Natural killer cell (primary cell): ENCODE data around the gene CLTA. TPM values are rescaled to one million over a fixed set of nuclear protein-coding genes. Genes with fewer than 3 reads are reported as not detected.

Source experiments
- ATAC-seq, 3 donors: fragments of 150-1000 bp in 2 of 3; fragments of 200-7000 bp in 1 of 3; cut with Tn5 transposase; 1 replicate in 1 of 3; 2 replicates in 2 of 3; pipeline ENCODE4 v1.10.0; 2021; ENCODE audit warnings: mild to moderate bottlenecking in 2 of 3, moderate library complexity in 2 of 3
- DNase-seq, 2 donors: peaks; one replicate each; pipeline versions ENCODE4 v3.0.0 to v3.0.0-alpha.2; 2013 to 2021; ENCODE audit warnings: mixed read lengths in 1 of 2
- H3K27ac ChIP-seq: one replicate; pipeline ENCODE4 v1.5.1; 2013; ENCODE audit warnings: mild to moderate bottlenecking, low read length
- H3K27me3 ChIP-seq: one replicate; pipeline ENCODE4 v1.6.1; 2013; ENCODE audit warnings: low read length; ENCODE audit not compliant: control insufficient read depth, insufficient read depth
- H3K36me3 ChIP-seq: one replicate; pipeline ENCODE4 v1.6.1; 2013; ENCODE audit warnings: low read length; ENCODE audit not compliant: control insufficient read depth, insufficient read depth
- H3K4me1 ChIP-seq: one replicate; pipeline ENCODE4 v1.6.1; 2013; ENCODE audit warnings: low read length; ENCODE audit not compliant: control insufficient read depth, insufficient read depth
- H3K4me3 ChIP-seq: one replicate; pipeline ENCODE4 v1.5.1; 2013; ENCODE audit warnings: low read length
- H3K9me3 ChIP-seq: one replicate; pipeline ENCODE4 v1.6.1; 2013; ENCODE audit warnings: low read length; ENCODE audit not compliant: control insufficient read depth, insufficient read depth
- H3K27ac Mint-ChIP-seq, 2 donors: one replicate each; pipeline ENCODE4 v1.8.0; 2022; ENCODE audit warnings: mild to moderate bottlenecking in 2 of 2, mixed read lengths in 2 of 2, moderate library complexity in 1 of 2
- H3K27me3 Mint-ChIP-seq, 2 donors: one replicate each; pipeline ENCODE4 v1.8.0; 2022; ENCODE audit warnings: low read depth in 2 of 2, mixed read lengths in 2 of 2
- H3K36me3 Mint-ChIP-seq: one replicate; pipeline ENCODE4 v1.8.0; 2022; ENCODE audit warnings: mixed read lengths
- H3K4me1 Mint-ChIP-seq, 2 donors: one replicate each; pipeline ENCODE4 v1.8.0; 2022; ENCODE audit warnings: mixed read lengths in 2 of 2
- H3K4me3 Mint-ChIP-seq: one replicate; pipeline ENCODE4 v1.8.0; 2022; ENCODE audit warnings: mild to moderate bottlenecking, moderate library complexity, mixed read lengths
- H3K9me3 Mint-ChIP-seq, 2 donors: one replicate each; pipeline ENCODE4 v1.8.0; 2022; ENCODE audit warnings: mixed read lengths in 2 of 2
- CTCF ChIP-seq: fragments of 200-600 bp; IDR thresholded peaks from one replicate; pipeline ENCODE4 v1.8.0; 2022; ENCODE audit warnings: antibody characterized with exemption
- WGBS: methylation state at CpG from one replicate; pipeline ENCODE4 v1.1.7; 2013; ENCODE audit warnings: missing lambda C conversion rate; ENCODE audit not compliant: insufficient coverage; 5-methylcytosine and 5-hydroxymethylcytosine counted together
- intact Hi-C: fragments of 100-400 bp; cut with micrococcal nuclease; formaldehyde crosslinking; loops from one replicate; pipeline ENCODE4 v1.14.2; 2022
- total RNA-seq, 4 donors: library from RNA; stranded (reverse); fragments of 120-200 nt in 1 of 4; gene quantifications; one replicate each; pipeline versions ENCODE4 v1.2.3 to v1.2.4, GENCODE V29; 2013 to 2022

CLTA gene
- total RNA-seq, 3 donors from 2014 or later (not counting 1 experiment from before 2014, with no cell fraction given), result 49.4 to 62.0 (median 52.6) TPM

- Mint-ChIP-seq H3K4me3 (no peak overlapping the region), H3K36me3 (no peaks in the 10 kb centered on the region), H3K4me1 (peaks cover 51 to 60% of the 10 kb centered on the region in 2 donors), H3K9me3 (no peaks in the 10 kb centered on the region), H3K27me3 (no peaks in the 10 kb centered on the region), H3K27ac (peak overlapping the region in 1 of 2 donors; percentile 43)
- intact Hi-C loops, result no loop called here
- H3K9me3 ChIP-seq, result no peaks in the 10 kb centered on the region
- no peak overlapping the region for H3K4me3 ChIP-seq
- H3K4me1 ChIP-seq, result peaks cover 3% of the 10 kb centered on the region
- H3K27me3 ChIP-seq, result no peaks in the 10 kb centered on the region
- ATAC-seq (no peak), DNase-seq (no peak)
- H3K36me3 ChIP-seq, result peaks cover 60% of the 10 kb centered on the region
- TF ChIP-seq CTCF, result no peak
- no peak overlapping the region for H3K27ac ChIP-seq
Observed at GRCh38 chr9:36214571-36214970, 23.9 kb downstream of the CLTA start.

- intact Hi-C loops, result no loop called here
- no peak for ATAC-seq
- H3K27ac Mint-ChIP-seq, result peak overlapping the region; percentile 3 to 9
- H3K9me3 Mint-ChIP-seq, result no peaks in the 10 kb centered on the region
- WGBS, result 77% methylated on average over 12 of the region's 13 CpGs
- no peak for TF ChIP-seq CTCF
- Histone ChIP-seq H3K9me3 (peaks cover 2% of the 10 kb centered on the region), H3K4me1 (peaks cover 3% of the 10 kb centered on the region), H3K27me3 (no peaks in the 10 kb centered on the region), H3K27ac (no peak overlapping the region), H3K36me3 (peaks cover 59% of the 10 kb centered on the region), H3K4me3 (no peak overlapping the region)
- H3K27me3 Mint-ChIP-seq, result no peaks in the 10 kb centered on the region
- H3K4me1 Mint-ChIP-seq, result peaks cover 35 to 36% of the 10 kb centered on the region in 2 donors
- no peak overlapping the region for H3K4me3 Mint-ChIP-seq
- no peak for DNase-seq
- H3K36me3 Mint-ChIP-seq, result no peaks in the 10 kb centered on the region
Observed at GRCh38 chr9:36217256-36217968, 26.7 kb downstream of the CLTA start.

GRCh38 chr9:36218011-36218410, 27.3 kb downstream of the CLTA start:
- intact Hi-C loops, result no loop called here
- peak overlapping the region; percentile 3 to 75 for H3K27ac Mint-ChIP-seq
- Histone ChIP-seq H3K36me3 (peaks cover 60% of the 10 kb centered on the region), H3K4me1 (peaks cover 3% of the 10 kb centered on the region), H3K27ac (no peak overlapping the region), H3K4me3 (no peak overlapping the region), H3K27me3 (no peaks in the 10 kb centered on the region), H3K9me3 (peaks cover 6% of the 10 kb centered on the region)
- 84% methylated on average over 5 of the region's 5 CpGs for WGBS
- peaks cover 6% of the 10 kb centered on the region for H3K36me3 Mint-ChIP-seq
- H3K27me3 Mint-ChIP-seq, result no peaks in the 10 kb centered on the region
- no peak overlapping the region for H3K4me3 Mint-ChIP-seq
- peaks cover 29 to 34% of the 10 kb centered on the region in 2 donors for H3K4me1 Mint-ChIP-seq
- no peak for DNase-seq
- H3K9me3 Mint-ChIP-seq, result no peaks in the 10 kb centered on the region
- ATAC-seq, result no peak
- no peak for TF ChIP-seq CTCF
